Stimulated activated CD4-positive, alpha-beta T cell treated with anti-CD3 and anti-CD28 coated beads, Interleukin-4, amount 100 ng/mL, for 24 hours (primary cell): ENCODE results near the gene MDM1.
A peak's percentile ranks its signal among the peaks of the same experiment; 100 is the strongest.

Source experiments
- DNase-seq: peaks from one replicate; pipeline ENCODE4 v3.0.0-alpha.2; 2020

Gene MDM1

DNA sequence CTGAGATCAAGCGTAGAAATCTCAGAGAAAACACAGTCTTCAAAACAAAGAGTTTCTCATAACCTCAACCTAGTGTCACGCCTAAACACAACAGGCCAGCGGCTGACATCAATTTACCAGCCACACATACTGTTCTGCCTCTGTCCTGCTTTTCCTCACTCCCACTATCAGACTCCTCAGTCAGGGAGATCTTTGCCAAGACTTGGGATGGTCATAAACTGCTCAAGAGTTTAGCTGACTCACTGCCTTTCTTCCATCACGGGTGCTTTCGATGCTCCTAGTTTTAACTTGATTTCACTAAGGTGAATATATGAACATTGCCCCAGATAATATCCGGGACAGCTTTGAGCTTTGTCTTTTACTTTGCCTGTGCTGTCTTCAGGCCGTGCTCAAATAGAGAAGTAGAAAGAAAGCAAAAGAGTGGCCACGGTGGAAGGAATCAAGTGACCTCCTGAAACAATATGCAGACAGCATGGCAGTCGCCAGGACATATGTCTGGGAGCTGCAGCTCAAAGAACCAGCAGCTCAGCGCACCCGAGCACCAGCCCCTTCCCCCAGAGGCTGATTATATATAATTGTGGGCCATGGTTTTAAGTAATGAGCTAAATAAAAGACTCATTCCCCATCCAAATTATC is 12.1 kb downstream of the MDM1 start:
- no peak for DNase-seq

DNA sequence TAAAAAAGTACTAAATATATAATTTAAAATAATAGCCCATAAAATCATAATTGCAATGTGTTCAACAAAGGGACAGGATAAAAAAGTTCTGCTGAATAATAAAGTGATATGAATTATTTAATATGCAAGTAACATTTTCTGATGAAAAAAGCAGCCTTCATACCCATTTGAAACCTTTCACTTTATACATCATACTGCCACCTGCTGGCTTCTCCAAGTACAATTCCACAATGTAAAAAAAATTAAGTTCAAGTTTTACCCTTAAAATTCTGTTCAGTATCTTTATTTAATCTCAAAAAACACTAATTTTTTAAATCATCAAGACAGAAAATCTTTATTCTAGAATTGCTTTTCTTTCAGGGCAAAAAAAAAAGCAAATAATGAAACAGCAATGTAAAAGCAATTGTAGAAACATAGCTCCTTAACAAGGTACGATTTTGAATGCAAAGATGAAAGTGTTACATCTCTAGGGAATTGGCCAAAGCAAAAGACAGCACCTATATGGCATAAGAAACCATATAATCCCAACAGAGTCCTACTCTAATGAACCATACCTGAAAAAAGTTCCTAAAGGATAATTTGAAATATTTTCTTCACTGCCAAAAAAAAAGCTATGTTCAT is 15.0 kb downstream of the MDM1 start:
- peak; percentile 65 for DNase-seq

DNA sequence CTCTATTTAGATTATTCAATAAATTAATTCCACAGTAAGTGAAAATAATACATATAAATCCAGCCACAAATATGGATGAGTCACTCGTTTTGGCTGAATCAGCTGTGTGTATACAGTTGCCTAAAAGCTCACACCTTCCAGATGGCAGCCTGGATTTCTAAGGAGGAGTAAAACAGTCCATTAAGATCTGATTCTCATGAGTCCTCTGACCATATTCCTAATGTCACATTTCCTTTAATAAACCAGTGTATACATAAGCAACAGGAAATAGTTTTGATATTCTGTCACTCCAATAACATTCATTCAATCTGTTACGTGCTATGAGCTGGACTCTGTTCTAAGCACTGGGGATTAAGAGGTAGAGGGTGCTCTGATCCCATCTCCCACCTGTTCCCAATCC is 21.8 kb downstream of the MDM1 start:
- DNase-seq: no peak

DNA sequence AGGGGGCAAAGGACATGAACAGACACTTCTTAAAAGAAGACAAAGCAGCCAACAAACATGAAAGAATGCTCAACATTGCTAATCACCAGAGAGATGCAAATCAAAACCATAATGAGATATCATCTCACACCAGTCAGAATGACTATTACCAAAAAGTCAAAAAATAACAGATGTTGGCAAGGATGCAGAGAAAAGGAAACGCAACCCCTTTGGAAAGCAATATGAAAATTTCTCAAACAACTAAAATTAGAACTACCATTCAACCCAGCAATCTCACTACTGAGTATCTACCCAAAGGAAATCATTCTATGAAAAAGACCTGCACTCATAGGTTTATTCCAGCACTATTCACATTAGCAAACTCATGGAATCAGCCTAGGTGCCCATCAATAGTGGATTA is 25.6 kb downstream of the MDM1 start:
- DNase-seq: no peak

DNA sequence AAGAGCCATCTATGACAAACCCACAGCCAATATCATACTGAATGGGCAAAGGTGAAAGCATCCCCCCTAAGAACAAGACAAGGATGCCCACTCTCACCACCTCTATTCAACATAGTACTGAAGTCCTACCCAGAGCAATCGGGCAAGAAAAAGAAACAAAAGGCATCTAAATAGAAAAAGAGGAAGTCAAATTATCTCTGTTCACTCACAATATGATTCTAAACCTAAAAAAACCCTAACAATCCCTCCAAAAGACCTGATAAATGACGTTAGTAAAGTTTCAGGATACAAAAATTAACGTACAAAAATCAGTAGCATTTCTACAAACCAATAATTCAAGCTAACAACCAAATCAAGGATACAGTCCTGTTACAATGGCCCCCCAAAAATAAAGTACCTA is 26.9 kb downstream of the MDM1 start:
- no peak for DNase-seq

DNA sequence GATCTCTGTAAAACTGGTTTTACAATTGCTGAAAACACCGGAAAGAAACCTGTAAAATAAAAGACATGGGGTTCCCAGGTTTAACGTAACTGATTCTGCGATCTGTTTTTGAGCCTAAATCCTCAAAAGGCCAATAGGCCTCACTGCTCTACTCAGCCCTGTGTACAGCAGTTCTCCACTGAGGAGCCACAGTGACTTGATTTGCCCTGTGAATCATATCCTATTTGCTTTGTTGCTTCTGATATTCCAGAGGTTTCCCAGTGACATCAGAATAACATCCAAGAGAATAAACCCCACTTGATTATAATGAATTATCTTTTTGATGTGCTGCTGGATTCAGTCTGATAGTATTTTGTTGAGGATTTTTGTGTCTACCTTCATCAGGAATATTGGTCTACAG is 27.5 kb downstream of the MDM1 start:
- DNase-seq: no peak

DNA sequence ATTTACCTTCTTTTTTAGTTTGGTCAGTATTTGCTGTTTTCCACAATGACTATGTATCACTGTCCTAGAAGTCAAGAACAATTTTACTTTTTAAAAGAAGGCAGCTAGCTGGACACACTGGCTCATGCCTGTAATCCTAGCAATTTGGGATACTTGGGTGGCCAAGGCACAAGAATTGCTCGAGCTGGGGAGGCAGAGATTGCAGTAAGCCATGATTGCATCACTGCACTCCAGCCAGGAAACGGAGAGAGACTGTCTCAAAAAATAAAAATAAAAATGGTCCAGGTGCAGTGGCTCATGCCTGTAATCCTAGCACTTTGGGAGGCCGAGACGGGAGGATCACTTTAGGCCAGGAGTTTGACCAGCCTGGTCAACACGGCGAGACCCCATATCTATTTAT is 28.3 kb downstream of the MDM1 start:
- DNase-seq: no peak

DNA sequence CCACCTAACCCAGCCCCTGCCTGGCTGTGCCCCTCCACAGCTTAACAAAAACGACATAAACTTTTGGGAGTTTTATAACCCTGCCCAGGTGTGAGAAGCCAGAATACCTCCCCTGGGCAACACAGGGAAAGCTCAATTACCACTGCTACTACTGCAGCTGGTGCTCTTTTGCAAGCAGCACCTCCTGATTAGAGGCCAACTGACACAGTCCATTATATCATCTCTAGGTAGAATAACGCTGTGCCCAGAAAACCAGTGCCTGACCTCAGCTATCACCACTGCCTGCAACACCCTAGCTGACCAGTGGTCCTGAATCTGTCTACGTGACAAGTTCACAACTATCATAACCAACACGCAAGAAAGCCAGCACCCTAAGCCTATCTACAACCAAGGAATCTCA is 34.2 kb downstream of the MDM1 start:
- DNase-seq: no peak

DNA sequence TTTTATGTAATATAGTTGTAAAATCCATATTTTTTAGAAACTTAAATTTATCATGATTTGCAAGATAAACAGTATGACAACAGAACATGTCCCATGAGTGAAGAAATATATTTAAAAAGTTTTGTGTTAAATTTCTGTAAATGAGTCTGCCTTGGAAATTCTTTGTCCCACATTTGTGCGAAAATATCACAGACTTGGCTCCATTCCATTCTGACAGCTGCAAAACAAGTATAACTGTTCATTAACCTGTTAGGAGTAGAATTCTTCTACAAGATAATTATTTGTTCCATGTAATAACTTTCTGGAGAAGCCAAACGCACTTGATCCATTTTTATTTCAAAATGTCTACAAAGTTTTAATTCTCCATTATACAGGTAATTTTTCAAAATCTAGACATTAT is 37.9 kb downstream of the MDM1 start:
- no peak for DNase-seq

DNA sequence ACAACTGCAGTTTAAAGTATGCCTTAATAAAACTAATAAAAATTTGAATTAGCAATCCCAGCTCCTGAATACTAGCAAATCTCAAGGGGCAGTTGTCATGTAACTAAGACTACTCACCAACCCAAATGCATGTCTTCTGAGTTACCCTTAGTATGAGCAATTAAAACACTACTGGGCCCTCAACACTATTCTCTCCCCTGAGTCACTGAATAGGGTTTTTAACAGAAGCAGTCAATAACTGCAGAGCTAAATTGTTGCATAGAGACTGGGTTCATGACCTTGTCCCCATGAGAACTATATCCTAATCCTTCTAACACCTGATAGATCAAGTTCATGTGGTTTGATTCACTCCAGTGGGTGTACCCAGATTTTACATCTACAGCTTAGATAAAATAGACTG is 38.8 kb downstream of the MDM1 start:
- DNase-seq: no peak

DNA sequence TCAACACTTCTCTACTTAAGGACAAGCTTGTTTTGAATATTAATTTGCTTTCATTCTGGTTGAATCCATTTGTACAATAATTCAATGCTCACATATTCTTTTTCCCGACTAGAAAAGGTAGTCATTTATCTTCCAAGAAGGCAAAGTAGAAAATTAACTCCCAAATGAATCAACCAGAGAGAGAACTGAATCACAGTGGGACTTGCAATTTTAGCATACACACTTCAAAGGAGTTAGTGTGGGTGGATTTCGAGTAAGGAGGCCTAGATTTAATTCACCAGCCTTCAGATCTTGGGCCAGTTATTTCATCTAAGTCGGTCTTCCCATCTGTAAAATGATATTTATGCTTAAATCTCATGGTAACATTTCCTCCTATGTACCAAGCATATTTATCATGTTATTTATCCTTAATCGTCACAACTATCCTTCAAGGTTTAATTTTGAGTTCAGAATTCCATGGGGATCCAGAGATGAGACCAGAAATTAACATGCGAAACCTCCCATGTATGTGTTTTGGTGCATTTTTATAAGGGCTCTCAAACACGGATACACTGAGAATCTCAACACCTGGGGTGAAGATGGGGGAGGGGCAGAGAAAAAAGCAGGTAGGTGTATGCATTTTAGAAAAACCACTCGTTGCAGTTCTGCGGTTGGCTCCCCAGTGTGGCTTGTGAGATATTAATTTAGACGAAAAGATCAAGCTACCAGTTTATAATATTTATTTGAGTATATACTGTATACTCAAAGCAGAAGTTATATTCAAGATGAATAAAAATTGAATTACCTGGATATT is 39.8 kb downstream of the MDM1 start:
- DNase-seq: no peak

DNA sequence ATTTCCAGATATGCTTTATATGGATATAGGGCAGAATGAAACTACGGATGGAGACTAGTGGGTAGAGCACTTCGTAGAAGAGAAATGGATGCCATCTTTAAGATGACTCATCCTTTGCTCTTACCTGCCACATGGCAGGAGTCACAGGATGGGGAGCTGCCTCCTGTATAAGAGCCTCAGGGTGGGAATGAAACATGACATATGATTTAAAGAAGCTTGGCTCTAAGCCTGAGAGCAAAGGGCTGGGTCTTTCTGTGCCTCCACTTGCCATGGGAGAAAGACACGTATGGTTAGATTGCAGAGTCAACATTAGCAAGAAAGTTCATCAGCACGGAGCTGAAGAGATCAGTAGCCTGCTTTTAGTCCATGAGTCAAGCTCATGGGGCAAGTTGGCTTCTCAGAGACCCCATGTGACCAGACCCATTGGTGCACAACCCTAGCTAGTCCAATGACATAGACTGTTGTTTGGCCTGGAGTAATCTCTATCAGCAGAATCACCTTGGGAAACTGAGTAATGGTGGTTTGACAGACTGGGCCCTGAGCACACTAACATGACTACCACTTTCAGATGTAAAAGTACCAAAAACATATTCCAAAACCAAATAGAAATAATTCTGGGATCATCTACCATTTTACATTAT is 40.6 kb downstream of the MDM1 start:
- no peak for DNase-seq

DNA sequence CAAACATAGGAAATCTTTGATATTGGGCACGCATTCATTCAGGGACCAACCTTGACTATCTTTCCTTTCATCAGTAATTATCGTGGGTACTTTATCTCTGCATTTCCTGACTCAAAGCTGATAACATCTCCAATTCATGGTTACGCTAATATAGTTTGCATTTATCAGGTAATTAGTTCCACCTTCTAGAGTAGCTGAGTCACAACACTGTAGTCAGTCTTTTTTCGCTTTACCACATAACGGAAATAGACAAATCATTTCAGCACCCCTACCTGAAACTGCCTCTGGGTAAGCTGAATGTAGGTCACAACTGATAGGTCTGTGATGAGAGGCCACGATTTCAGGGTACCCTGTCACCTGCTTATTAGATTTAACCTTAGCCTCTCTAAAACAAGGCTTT is 42.0 kb downstream of the MDM1 start:
- DNase-seq: peak; percentile 59

DNA sequence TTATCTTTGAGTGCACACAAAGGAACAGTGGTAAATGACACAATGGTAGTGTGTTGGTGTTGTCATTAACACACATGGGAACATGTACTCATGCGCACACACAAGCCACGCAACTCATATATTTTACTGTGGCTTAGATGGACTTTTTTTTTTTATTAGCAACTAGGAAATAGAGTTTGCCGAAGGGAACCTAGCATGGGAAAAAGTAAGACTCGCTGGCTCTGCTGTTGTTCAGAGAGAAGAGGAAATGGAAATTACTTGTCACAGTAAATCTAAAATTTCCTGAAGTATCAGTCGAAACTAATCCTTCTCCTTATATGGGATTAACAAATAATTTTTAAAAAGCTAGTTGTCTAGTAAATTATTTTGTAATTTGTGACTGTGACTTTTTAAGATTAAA is 45.1 kb downstream of the MDM1 start:
- DNase-seq: no peak

DNA sequence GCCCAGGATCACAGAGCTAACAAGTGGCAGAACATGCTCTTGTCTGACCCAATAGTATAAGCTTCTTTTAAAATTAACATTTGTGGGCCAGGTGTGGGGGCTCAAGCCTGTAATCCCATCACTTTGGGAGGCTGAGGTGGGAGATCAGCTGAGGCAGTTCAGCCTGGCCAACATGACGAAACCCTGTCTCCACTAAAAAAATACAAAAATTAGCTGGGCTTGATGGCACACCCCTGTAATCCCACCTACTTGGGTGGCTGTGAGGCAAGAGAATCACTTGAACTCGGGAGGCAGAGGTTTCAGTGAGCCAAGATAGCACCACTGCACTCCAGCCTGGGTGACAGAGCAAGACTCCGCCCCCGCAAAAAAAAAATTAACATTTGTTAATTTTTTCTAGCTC is 45.8 kb downstream of the MDM1 start:
- no peak for DNase-seq

DNA sequence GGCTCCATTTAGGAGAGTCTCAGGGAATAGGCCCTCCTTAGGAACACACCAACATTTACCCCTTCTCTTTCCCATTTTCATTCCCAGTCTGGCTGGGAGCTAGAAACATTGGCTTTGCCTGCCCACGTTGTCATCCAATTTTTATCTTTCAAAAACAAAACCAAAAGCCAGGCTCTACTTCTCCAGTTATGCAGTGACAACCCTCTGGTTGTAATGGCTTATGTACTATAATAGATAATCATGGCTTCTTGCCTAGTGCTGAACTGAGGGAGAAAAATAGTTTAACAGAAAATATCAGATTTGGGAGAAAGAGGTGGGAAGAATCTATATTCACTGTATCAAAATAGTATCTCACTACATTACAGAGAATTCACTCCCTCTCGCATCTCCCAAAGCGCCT is 46.6 kb downstream of the MDM1 start:
- DNase-seq: no peak

DNA sequence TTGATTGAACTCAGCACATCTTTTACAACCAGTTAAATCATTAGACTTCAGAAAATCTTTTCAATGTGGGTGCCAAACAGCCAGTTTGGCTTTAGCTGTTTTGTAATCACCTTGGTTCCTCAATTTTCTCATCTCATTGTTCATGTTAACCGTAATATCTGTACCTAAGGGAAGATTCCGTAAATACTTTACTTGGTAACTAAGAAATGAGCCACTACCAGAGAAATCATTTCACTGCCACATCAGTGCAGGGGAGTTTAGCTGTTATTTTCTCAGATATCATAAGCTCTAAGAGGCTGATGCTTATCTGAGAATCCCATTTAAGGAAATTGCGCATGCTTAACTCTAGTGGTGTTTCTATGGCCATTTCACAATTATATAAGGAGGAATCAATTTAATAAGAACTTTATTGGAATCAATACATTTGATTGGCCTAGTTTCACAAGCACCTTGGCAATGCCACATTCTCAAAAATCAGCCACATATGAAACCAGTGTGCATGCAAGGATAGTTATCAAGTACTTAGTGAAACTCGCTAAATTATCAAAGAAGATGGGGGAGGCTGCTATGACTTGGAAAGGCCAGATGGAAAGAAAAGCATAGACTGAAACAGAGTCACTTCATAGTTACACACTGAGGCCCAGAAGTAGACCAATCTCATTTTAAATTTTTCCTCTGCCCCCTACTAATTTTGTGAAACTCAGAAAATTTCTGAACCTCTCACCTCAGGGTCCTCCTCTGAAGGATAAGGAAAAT is 50.7 kb downstream of the MDM1 start:
- no peak for DNase-seq

DNA sequence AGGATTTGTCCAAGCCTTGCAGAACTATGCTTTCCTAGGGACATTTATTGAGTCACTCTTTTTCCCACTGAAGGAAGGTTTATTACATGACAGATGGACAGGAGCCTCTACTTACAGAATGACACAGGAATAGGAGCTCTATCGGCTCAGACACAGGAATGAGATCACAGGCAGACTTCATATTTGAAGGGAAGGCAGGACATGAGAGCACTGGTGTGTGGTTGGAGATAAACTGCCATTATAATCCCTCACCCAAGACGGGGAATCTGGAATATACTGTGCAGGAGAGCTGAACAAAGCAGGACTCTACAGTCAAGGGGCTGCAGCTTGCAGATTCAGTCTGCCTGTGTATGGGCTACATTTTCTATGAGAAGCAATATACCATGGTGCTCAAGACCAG is 51.9 kb downstream of the MDM1 start:
- no peak for DNase-seq

DNA sequence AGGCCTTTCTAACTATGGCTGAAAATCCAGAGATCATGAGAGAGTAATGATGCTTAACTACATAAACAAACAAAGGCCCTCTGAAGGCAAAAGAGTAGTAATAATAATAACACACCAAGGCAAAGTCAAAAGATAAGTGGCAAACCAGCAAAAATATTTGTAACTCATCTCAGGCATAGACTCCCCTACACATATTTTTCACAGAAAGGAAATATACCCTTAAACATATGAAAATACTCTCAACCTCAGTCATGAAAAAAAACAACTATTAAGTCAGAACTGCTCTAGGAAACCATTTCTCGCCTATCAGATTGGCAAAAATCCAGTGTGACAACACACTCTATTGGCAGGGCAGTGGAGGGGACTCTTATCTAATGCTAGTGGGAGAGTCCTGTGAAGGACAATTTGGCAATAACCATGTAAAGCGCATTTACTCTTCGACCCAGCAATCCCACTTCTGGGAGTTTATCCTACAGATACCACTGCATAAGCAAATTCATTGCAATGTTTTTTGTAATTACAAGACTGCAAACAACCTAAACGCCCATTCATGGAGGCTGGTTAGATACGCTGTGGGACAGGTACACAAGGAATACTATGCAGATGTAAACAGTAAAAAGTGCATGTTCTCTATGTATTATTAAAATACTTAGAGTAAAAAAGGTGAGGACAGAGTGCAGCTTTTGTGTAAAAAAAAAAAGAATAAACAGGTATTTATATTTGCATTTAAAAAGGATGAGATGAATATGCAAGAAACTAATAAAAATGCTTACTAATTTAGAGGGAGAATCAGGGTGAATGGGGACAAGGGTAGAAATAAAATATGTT is 52.7 kb downstream of the MDM1 start:
- DNase-seq: no peak

DNA sequence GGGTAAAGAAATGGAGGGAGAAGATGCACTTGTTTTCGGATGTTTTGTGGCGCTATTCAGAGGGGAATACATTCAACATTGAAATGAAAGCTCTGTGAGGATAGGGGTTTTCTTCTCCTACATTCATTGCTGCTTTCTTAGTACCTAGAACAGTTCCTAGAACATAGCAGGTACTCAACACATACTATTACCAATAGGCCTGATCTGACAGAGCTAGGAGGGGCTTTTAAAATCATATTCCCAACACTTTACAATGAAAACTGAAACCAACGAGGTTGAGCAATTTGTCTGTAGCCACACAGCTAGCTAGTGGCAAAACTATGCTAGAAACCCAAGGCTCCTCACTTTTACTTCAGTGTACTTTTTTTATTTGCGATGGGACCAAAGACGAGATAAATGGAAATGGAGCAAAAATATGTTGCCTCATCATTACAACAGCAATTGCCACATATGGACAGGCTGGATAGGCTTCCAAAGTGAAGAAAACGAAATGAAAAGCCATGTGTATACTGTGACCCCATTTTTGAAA is 55.7 kb downstream of the MDM1 start:
- no peak for DNase-seq

DNA sequence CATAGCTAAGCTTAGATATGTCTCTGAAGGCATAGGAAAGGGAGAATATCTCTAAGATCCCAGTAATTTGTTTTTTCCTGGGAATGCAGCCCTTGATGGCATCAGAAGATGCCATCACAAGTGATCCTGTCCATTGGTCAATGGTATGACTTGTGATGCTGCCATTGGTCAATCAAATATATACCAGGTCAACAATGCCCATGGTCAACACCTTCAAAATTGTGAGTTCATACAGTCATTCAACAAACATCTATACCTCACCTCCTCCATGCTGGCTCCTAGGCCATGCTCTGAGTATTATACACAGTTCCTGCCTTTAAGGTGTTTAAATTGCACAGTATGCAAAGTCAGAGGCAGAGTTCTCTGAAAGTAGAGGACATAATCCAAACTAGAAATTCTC is 59.4 kb downstream of the MDM1 start:
- no peak for DNase-seq

DNA sequence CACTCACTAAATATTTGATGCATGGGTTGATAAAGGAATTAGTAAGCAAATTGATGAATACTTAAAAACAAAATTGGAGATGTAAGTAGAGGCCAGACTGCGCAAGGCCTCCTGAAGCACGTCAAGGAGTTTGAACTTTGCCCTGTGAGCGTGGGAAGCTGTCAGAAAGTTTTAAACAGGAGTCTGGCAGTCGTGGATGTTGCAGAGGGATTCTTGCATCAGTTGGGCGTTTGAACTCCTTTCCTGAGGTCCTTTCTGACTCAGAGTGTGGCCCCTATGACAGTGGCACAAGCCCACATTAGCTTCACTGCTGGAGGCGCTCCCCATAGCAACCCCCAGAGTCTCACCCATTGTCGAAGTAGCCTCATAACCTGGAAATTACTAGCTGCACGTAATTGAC is 60.8 kb downstream of the MDM1 start:
- no peak for DNase-seq
